Measurements from ENCODE around the gene SAMD4A. TPM values are rescaled to one million over a fixed set of nuclear protein-coding genes. Genes with fewer than 3 reads are reported as not detected.
"Not testable (repeated sequence)": the region's sequence is repeated elsewhere in the genome, so short reads cannot be mapped to it uniquely, and the experiment has no call there.

SAMD4A gene
- total and polyA plus RNA-seq, 8 donors: 2.5 to 67.4 (median 15.9) TPM

GRCh38 chr14:54621686-54622085 is 54.8 kb downstream of the SAMD4A start:
- no peak for DNase-seq
- intact Hi-C loops (cut with DNase I; ENCODE audit: low total_unique reads): no loop called here
- Histone ChIP-seq H3K27me3 (no peaks in the 10 kb centered on the region), H3K9me3 (no peaks in the 10 kb centered on the region), H3K36me3 (no peaks in the 10 kb centered on the region), H3K4me3 (no peak overlapping the region), H3K27ac (no peak overlapping the region), H3K4me1 (peaks cover 0 to 32% (median 15%) of the 10 kb centered on the region in 4 donors)
- TF ChIP-seq CTCF (IDR thresholded peaks at IDR 0.05): no peak
- TF ChIP-seq POLR2A (IDR thresholded peaks at IDR 0.05): no peak
- no peak for TF ChIP-seq EP300 (IDR thresholded peaks at IDR 0.05)
- no peak for TF ChIP-seq POLR2AphosphoS5 (IDR thresholded peaks at IDR 0.05)

- WGBS, 5 donors: 87 to 93% (median 92%) methylated on average over 9 of the region's 9 CpGs
- DNase-seq: no peak
Measured at GRCh38 chr14:54622192-54622958, 55.4 kb downstream of the SAMD4A start.

GRCh38 chr14:54623279-54624004 is 56.5 kb downstream of the SAMD4A start:
- Histone ChIP-seq H3K4me3 (no peak overlapping the region), H3K36me3 (no peaks in the 10 kb centered on the region), H3K4me1 (peaks cover 5 to 48% (median 29%) of the 10 kb centered on the region in 4 donors), H3K27me3 (no peaks in the 10 kb centered on the region), H3K27ac (no peak overlapping the region), H3K9me3 (no peaks in the 10 kb centered on the region)
- intact Hi-C loops (cut with DNase I; ENCODE audit: low total_unique reads): no loop called here
- no peak for TF ChIP-seq POLR2AphosphoS5 (IDR thresholded peaks at IDR 0.05)
- TF ChIP-seq CTCF (IDR thresholded peaks at IDR 0.05): no peak
- no peak for TF ChIP-seq POLR2A (IDR thresholded peaks at IDR 0.05)
- no peak for TF ChIP-seq EP300 (IDR thresholded peaks at IDR 0.05)
- WGBS, 5 donors: 90 to 100% (median 93%) methylated on average over 1 of the region's 1 CpG
- DNase-seq: no peak

More at GRCh38 chr14:54622192-54622958, 55.4 kb downstream of the SAMD4A start:
- Histone ChIP-seq H3K27ac (no peak overlapping the region), H3K4me1 (peaks cover 0 to 37% (median 19%) of the 10 kb centered on the region in 4 donors), H3K27me3 (no peaks in the 10 kb centered on the region), H3K9me3 (no peaks in the 10 kb centered on the region), H3K36me3 (no peaks in the 10 kb centered on the region), H3K4me3 (no peak overlapping the region)
- TF ChIP-seq POLR2AphosphoS5 (IDR thresholded peaks at IDR 0.05): no peak
- intact Hi-C loops (cut with DNase I; ENCODE audit: low total_unique reads): no loop called here

GRCh38 chr14:54624005-54624358 is 57.1 kb downstream of the SAMD4A start:
- H3K27me3 ChIP-seq; H3K9me3 ChIP-seq; H3K36me3 ChIP-seq; DNase-seq; H3K27ac ChIP-seq; intact Hi-C loops (cut with DNase I; ENCODE audit: low total_unique reads); H3K4me3 ChIP-seq: not testable (repeated sequence)
- peaks cover 5 to 51% (median 33%) of the 10 kb centered on the region in 4 donors for H3K4me1 ChIP-seq
- WGBS, 5 donors: 90 to 94% (median 93%) methylated on average over 19 of the region's 19 CpGs

- TF ChIP-seq CTCF (IDR thresholded peaks at IDR 0.05) (no peak), EP300 (IDR thresholded peaks at IDR 0.05) (no peak), POLR2AphosphoS5 (IDR thresholded peaks at IDR 0.05) (no peak), POLR2A (IDR thresholded peaks at IDR 0.05) (no peak)
- no peaks in the 10 kb centered on the region for H3K27me3 ChIP-seq
- H3K4me1 ChIP-seq: peaks cover 5 to 62% (median 36%) of the 10 kb centered on the region in 4 donors
- intact Hi-C loops (cut with DNase I; ENCODE audit: low total_unique reads): no loop called here
- DNase-seq: peak in 1 of 2 donors; percentile 43
- H3K9me3 ChIP-seq: no peaks in the 10 kb centered on the region
- peak overlapping the region in 1 of 5 donors; percentile 3 for H3K27ac ChIP-seq
- no peaks in the 10 kb centered on the region for H3K36me3 ChIP-seq
- H3K4me3 ChIP-seq: no peak overlapping the region
- WGBS, 5 donors: 59 to 74% (median 68%) methylated on average over 5 of the region's 5 CpGs
Measured at GRCh38 chr14:54625112-54625511, 58.2 kb downstream of the SAMD4A start.

Data from stomach (tissue), 9 donors.